ENCODE results near the gene LSM3.
A peak's percentile ranks its signal among the peaks of the same experiment; 100 is the strongest.

Gene LSM3

GRCh38 chr3:14242490-14243311 lies 64.1 kb downstream of the LSM3 start:
- DNase-seq = no peak

GRCh38 chr3:14243782-14244181 lies 65.2 kb downstream of the LSM3 start:
- DNase-seq = no peak

- no peak for DNase-seq
Measured at GRCh38 chr3:14244521-14245247, 66.1 kb downstream of the LSM3 start.

GRCh38 chr3:14245248-14245639 lies 66.6 kb downstream of the LSM3 start:
- no peak for DNase-seq

- no peak for DNase-seq
Measured at GRCh38 chr3:14245822-14246221, 67.2 kb downstream of the LSM3 start.

- no peak for DNase-seq
Measured at GRCh38 chr3:14246414-14246813, 67.8 kb downstream of the LSM3 start.

GRCh38 chr3:14248477-14248848 lies 69.8 kb downstream of the LSM3 start:
- no peak for DNase-seq

GRCh38 chr3:14248849-14249523 lies 70.4 kb downstream of the LSM3 start:
- DNase-seq = peak; percentile 22 to 51
